NCI-H1694 (cell line): ENCODE results near the gene TMEM272.
A peak's percentile ranks its signal among the peaks of the same experiment; 100 is the strongest.

Experiments used
- DNase-seq: peaks from one replicate; lab custom pipeline; 2025; lab: John Stamatoyannopoulos, UW

The TMEM272 gene

DNA sequence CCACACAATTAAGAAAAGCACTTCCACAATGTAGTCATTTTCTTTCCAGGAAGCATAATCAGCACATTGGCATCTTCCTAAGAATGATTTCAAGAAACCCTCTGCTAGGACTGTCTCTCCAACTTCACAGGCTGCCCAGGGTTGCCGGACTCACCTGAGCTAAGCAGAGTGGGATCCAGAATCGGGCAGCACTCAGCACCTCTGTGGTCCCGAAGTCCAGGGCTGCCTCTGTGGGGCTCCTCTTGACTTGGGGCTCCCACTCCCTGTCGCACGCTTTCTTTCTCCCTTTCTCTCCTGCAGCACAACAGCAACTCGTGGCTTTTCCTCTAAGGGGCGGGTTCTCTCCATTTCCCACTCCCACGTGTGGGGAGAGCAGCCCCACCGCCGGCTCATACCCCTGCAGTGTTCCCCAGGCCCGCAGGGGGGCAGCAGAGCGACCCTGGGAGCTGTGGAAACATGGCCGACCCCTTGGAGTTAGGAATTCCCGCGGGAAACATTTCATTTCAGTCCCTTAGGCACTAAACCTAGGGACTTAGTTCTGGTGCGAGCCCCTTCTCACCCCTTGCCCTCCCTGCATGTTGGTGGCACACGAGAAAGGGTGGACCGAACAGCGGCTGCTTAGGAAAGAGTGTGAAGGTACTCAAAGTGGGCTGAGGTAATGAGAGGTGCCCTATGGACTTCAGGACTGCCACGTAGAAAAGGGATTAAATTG lies at the start of gene TMEM272:
TSS of gene TMEM272 (minus strand) at position 316 of the 712 bp plus-strand sequence. CDS start 6,647 bp downstream, outside the sequence.
- DNase-seq, result peak; percentile 78

DNA sequence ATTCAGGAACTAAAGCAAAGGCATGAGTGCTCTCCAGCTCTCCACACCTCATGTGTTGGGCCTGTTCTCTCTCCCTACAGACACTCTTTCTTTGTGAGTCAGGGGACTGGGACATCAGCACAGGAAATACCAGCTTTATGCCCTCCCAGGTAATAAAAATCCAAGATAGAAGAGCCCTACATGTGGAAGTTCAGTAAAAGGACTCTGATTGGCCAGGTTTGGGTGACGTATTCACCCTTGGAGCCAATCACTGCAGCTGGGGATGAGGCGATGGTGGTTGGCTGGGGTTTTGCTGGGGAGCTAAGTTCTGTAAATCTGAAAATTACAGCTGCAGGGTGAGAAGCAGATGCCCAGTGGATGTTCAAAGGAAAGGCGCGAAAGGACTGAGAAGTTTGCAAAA lies 49.3 kb upstream of the TMEM272 start:
- no peak for DNase-seq

DNA sequence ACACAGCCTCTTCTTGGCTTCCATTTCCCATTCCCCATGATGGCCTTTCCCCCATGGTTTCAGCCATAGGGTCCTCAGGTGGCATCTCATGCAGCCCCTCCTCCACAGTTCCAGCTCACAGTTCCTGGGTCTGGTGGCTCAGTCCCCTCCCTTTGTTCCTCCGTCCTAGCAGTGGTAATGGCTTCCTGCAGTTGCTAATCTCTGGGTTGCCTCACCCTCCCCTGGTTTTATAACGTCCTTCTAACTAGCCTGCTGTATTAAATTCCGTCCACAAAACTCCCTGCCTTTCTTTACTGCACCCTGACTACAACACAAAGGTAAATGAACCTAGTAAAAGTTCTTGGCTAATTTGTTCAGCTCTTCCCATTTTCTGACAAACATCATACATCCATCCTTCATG lies 47.7 kb upstream of the TMEM272 start:
- DNase-seq, result no peak

DNA sequence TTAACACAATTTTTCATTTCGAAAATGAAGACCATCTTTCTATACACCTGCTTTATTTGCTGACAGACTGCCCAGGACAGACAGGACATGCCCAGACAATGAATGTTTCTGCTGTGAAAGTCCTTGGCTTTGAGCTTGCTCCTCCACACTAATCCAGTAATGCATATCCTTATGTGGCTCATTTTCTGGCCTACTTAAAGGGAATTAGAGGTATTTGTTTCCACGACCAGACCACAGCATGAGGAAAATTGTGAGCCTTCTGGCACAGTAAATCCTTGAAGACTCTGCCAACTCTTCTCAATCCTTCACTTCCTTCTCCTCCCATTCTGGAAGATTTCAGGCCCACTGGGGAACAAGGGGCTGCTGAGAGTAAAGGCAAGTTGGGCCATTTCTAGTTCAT lies 42.5 kb upstream of the TMEM272 start:
- no peak for DNase-seq

DNA sequence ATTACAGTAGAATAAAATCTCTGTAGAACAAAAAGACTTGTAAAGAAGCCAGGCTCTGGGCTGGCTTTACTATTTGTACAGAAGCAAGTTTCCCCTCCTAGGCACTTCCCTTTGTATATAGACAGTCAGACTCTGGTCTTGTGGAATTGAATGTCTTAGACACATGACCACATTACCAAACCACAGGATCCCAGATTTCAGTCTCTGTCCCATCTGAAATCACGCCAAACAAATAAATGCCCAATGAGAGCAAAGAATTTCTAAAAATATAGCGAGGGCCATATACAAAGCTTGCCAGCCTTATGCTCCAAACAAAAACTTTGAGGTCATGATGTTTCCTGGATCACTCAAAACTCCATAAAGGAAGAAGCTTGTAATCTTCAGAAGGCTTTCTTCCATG lies 40.7 kb upstream of the TMEM272 start:
- no peak for DNase-seq

- DNase-seq, result no peak
These were observed 38.2 kb upstream of the TMEM272 start for GRCh38 chr13:51883226-51883600.

DNA sequence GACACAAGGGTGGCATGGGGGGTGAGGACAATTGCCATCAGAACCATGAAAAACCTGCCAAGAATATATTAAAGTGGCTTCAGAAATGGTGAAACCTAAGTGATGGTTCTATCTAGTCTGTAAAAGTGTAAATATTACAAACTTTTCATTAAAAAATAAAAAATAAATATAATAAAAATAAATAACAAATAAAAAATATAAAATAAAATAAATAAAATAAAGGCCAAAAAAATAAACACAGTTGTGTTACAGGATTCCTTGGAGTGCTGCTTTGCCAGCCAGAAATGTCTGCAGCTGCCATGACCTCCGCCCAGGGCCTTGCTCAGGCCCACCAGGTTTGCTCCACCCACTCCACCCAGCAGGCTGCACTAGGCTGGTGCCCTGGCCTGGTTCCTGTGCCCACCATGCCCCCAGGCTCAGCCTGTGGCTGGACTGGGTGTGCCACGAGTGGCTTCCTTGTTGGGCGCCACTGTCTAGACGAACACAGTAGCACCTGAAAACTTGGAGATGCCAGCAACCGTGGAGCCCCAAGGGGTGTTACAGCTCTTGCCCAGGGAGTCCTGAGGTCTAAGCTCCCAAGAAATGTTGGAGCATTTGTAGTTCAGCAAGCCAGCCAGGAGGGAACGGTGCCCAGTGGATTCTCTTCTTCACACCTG lies 37.7 kb upstream of the TMEM272 start:
- no peak for DNase-seq

- DNase-seq, result no peak
These were observed 36.3 kb upstream of the TMEM272 start for GRCh38 chr13:51881296-51881695.

GRCh38 chr13:51879133-51879532 lies 34.2 kb upstream of the TMEM272 start:
- no peak for DNase-seq

- DNase-seq, result no peak
These were observed 29.7 kb upstream of the TMEM272 start for GRCh38 chr13:51874651-51875050.

DNA sequence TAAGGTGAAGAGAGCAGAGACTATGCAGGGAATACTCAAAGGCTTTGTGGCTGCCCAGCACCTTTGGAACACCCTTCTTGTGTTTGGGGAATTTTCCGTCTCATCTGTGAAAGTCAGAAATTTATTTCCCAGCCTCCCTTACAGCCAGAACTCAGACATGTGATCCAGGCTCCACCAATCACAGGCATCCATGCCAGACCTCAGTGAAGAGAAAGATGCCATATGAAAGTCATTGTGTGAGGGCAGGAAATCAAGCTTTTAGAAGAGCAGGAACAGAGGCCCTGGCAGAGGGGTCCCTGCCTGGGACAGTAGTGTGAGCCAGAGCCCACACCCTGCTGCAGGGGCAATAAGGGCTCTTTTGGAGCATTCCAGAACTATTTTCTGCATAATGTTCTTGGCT lies 28.9 kb upstream of the TMEM272 start:
- no peak for DNase-seq

- DNase-seq, result no peak
These were observed 28.3 kb upstream of the TMEM272 start for GRCh38 chr13:51873117-51873798.

DNA sequence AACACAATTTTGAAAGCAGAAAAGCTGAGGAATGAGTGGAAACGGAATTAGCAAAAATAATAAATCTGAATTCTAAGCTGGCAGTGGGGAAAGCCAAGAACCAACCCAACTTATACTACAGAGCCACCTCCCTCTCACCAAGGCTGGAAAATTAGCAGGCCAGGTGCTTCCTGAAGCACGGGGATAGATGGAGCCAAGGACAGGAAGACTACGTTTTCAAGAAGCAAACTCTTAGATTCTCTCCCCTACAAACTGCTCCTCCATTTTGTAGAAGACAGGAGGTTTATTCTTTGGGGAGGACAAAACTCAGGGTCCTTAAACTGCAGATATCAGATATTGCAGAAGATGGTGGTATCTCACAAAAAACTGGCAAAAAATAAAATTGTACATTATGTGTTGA lies 25.6 kb upstream of the TMEM272 start:
- no peak for DNase-seq

DNA sequence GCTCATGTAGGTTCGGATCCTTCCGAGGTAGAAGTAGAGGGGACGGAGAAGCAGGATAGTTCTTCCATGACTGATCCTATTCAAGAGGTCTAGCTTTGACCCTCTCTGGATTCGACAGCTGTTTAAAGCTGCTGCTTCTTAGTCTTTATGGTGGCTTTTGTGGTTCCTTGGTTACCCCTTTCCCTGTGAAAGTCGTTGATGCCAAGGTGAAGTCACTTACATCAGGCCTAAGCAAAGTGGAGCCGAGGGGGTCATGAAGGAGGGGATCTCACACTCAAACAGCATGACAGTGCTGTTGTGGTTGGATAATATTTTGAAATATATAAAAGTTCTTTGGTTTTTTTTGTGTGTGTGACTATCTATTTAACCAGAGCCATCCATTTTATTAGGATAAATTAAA lies 24.9 kb upstream of the TMEM272 start:
- DNase-seq, result no peak

DNA sequence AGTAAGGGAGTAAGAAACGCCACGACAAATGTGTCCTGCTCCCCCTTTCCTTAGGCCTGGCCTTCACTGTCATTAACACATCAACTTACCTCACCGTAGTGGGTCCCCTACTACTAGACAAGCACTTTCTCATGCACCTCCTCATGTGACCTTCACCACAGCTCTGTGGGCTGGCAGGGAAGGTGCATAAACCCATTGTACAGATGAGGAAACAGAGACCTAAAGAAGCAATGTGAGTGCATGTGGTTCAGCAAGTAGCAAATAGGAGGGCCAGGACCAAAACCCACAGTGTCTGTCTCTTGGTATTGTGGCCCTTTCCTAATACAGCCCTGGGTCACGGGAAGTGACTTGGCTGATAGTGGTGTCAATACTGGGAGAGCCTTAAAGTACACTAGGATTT lies 22.1 kb upstream of the TMEM272 start:
- DNase-seq, result no peak

GRCh38 chr13:51865838-51866237 lies 20.9 kb upstream of the TMEM272 start:
- DNase-seq, result no peak

DNA sequence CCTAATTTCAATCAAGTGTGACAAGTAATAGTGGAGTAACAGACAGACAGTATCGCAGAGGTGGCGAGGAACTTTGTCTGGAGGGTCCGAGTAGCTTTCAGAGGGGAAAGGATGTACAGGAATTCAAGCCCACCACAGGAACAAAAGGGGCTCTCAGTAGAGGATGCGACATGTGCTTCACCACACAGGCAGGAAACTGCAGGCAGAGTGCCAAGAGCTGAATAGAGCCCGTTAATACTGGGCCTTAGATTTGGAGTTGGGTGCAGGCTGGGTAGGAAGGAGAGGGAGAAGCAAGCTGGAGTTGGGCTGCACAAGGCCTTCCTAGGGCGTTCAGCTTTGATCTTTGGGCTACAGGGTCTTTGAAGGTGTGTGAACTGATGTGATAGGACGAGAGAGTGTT lies 18.0 kb upstream of the TMEM272 start:
- no peak for DNase-seq

DNA sequence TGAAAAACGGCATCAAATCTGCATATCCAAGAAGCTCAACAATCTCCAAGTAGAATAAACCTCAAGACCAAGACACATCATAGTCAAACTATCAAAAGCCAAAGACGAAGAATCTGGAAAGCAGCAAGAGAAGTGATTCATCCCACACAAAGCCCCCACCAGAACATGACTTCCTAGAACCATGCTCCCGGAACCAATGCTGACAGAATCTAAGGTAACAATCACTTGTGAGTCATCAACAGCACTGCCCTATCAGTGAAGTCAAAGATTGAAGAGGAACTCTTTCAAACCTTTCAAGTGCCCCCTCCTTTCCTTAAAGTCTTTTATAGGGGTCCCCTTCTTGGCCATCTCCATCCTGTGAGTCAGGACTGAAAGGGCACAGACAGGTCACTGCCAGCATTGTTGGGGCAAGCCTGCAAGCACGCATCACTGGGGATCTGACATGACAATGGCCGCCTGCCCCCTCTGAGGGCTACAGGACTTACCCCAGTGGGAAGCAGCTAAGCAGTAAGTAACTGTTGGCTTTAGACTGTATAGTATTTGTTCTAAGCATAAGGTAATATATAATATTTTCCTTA lies 16.8 kb upstream of the TMEM272 start, which contains the start of gene CCDC70:
TSS of gene CCDC70 (plus strand) at position 247 of the 578 bp plus-strand sequence. CDS start 3,443 bp downstream, outside the sequence.
- DNase-seq, result no peak

DNA sequence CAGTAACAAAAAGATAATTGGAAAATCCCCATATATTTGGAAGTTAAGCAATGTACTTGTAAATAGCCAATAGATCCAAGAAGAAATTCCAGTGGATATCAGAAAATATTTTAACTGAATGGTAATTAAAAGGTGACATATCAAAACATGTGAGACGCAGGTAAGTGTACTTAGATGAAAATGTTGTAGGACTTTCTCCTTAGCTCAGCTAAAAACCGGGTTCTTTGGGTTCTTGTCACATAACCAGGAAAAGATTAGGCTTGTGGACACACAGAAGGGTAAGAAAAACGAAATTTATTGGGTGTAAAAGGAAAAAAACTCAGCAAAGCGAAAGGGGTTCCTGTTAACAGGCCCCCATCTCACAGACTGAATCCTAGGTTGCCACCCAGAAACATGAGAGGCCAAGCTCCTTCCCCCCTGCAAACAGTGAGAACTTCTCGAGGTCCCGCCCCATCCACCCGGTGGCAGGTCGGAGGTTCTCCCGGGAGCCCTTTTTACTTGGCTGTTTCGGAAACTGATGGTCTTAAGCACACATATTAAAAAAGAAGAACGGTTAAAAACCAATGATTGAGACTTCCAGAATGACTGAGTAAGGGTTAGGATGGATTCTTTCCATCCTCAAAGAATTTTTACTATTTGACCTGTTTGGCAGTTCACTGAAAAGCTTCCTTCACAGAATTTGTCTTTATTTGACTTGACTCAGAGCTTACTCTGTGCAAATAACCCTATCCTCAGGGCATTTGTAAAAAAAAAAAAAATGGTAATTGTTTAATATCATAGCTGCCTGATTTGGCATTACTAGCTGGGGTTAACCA lies 13.7 kb upstream of the TMEM272 start:
- DNase-seq, result no peak

DNA sequence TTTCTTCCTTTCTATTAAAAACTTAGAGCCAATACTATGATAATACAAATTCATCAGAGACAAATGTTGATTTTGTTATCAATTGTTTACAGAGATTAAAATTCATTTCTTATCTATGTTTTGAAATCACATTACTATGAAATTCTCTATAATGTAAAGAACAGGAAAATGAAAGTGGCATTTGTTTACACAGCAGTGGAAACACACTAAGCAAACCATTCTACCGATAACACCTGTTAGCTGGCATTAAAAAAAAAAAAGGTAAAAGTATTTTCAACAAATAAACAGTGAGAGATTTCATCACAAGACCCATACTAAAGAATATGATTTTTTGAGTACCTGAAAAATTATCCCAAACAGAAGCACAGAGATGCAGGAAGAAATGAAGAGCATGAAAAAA lies 12.0 kb upstream of the TMEM272 start:
- DNase-seq, result no peak

GRCh38 chr13:51856027-51856736 lies 11.2 kb upstream of the TMEM272 start:
- DNase-seq, result no peak
